Renal cortex interstitium (tissue), 11 donors: Measurements from ENCODE around the gene TNNT2. TPM values are rescaled to one million over a fixed set of nuclear protein-coding genes. Genes with fewer than 3 reads are reported as not detected.
A peak's percentile ranks its signal among the peaks of the same experiment; 100 is the strongest.

Source experiments
- DNase-seq, 11 donors: peaks; one replicate each; pipeline ENCODE4 v3.0.0-alpha.2; 2013; ENCODE audit warnings: low read depth in 9 of 11, low spot score in 4 of 11; ENCODE audit errors: extremely low read depth in 1 of 11
- polyA plus RNA-seq, 3 donors: library from polyadenylated mRNA; unstranded; fragments of 120-200 nt; gene quantifications; one replicate each; pipeline ENCODE4 v1.2.1, GENCODE V29; 2013; ENCODE audit not compliant: insufficient read length in 3 of 3

Gene TNNT2
- polyA plus RNA-seq, 3 donors = 56.2 to 62.7 (median 59.5) TPM

DNA sequence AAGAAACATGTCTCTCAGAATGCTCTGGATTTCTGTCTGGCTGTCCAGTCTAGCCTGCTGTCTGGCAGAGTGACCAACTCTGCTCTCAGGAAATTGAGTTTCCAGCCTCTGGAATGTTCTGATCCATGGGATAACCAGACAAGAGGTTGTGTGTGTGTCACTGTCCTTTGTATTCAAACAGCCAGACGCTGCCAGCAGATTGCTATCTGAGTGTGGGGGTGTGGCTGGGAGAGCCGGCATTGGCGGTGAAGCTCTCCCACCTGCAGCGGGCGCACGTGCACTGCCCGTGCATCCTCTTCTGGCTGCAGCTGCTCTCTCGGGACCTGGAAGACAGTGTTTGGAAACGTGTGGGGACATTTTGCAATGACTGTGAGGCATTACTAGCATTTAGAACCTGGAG is 68.1 kb downstream of the TNNT2 start:
- peak; percentile 9 to 67 (median 49) for DNase-seq

Other genes with a start within 250 kb of the TNNT2 start
- gene TMEM9, start 223.2 kb downstream of the TNNT2 start, polyA plus RNA-seq = 100 to 1,000 TPM; 137 to 156 (median 145) TPM
- gene IGFN1, start 186.9 kb downstream of the TNNT2 start, polyA plus RNA-seq = 1 to 10 TPM in 2 of 3 donors, under 1 TPM in 1; 0.79 to 1.3 (median 1.0) TPM
- gene PKP1, start 94.2 kb downstream of the TNNT2 start, polyA plus RNA-seq = under 1 TPM; 0.06 to 0.09 (median 0.08) TPM
- 10 to 100 TPM; 25.6 to 31.4 (median 26.9) TPM for gene LAD1, start 21.6 kb upstream of the TNNT2 start, polyA plus RNA-seq
- gene TNNI1, start 44.0 kb upstream of the TNNT2 start, polyA plus RNA-seq = 10 to 100 TPM; 45.5 to 71.2 (median 62.5) TPM
- 10 to 100 TPM in 2 of 3 donors, 1 to 10 TPM in 1; 8.3 to 15.4 (median 11.7) TPM for gene PHLDA3, start 91.5 kb upstream of the TNNT2 start, polyA plus RNA-seq
- 100 to 1,000 TPM; 146 to 154 (median 149) TPM for gene CSRP1, start 129.4 kb upstream of the TNNT2 start, polyA plus RNA-seq
- 10 to 100 TPM; 20.0 to 23.1 (median 21.4) TPM for gene NAV1, start 161.4 kb upstream of the TNNT2 start, polyA plus RNA-seq